Activated CD4-positive, CD25-positive, alpha-beta regulatory T cell treated with anti-CD3 and anti-CD28 coated beads, Interleukin-2, amount 50 U/mL, for 24 hours (primary cell): ENCODE results near the gene DNAJC28.
"Not testable (repeated sequence)": the region's sequence is repeated elsewhere in the genome, so short reads cannot be mapped to it uniquely, and the experiment has no call there.

Experiments used
- ATAC-seq, 2 donors: fragments of 150-1000 bp; cut with Tn5 transposase; one replicate each; pipeline ENCODE4 v1.10.0; 2021; ENCODE audit warnings: mild to moderate bottlenecking in 1 of 2, moderate library complexity in 1 of 2

DNAJC28 gene

GRCh38 chr21:33491373-33492102, at the start of gene DNAJC28:
TSS of gene DNAJC28 (minus strand) at chr21:33491716. CDS start at chr21:33489393, 2,323 bp downstream.
- ATAC-seq = peak; percentile 98

- ATAC-seq = no peak
Observed at GRCh38 chr21:33541105-33541711, 49.7 kb upstream of the DNAJC28 start.

GRCh38 chr21:33540711-33541104, 49.2 kb upstream of the DNAJC28 start:
- no peak for ATAC-seq

- ATAC-seq = no peak
Observed at GRCh38 chr21:33539616-33540015, 48.1 kb upstream of the DNAJC28 start.

- no peak for ATAC-seq
Observed at GRCh38 chr21:33537212-33537611, 45.7 kb upstream of the DNAJC28 start.

GRCh38 chr21:33531007-33531406, 39.5 kb upstream of the DNAJC28 start:
- ATAC-seq = no peak

GRCh38 chr21:33522953-33523349, 31.4 kb upstream of the DNAJC28 start:
- no peak for ATAC-seq

DNA sequence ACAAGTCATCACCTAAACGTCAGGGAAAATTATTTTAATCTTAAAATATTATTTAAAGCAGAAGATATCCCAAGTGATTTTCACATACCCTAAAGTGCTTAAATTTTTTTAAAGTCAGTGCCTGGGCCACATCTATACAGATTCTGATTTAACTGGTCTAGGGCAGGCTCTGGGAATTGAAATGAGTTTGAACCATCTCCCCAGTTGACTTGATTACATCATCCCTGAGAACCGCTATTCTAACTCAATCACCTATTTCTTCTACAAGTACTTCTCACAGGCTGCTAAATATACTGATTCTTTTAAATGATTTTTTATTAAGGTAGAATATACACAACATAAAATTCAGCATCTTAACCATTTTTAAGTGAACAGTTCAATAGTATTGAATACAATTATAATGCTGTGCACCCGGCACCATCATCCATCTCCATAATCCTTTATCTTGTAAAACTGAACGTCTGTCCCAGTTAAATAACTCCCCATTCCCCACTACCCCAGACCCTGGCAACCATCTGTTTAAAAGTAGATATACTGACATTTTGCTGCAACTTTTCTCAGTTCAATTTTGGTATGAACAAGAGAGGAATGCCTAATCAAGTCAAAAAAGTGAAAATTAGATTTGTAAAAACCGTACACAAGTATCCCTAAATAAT, 30.9 kb upstream of the DNAJC28 start:
- ATAC-seq = no peak

DNA sequence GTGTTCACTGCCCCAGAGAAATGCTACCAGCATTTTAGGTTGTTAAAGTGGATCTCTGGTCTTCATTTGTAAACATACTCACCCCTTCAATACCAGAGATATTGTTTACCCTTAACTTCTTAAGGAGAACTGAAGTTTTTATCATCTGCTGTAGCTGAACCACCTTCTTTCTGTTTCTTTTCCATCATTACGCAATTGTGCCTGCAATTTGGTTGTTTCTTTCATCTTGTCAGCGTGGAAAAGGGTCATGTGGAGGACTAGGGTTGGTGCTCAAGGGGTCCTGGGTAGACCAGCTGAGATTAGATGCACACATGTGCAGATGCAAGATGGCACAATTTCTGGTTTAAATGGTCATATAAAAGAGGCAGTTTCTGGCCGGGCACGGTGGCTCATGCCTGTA, 27.4 kb upstream of the DNAJC28 start:
- no peak for ATAC-seq

- peak; percentile 38 to 53 for ATAC-seq
Observed at GRCh38 chr21:33514229-33514628, 22.7 kb upstream of the DNAJC28 start.

DNA sequence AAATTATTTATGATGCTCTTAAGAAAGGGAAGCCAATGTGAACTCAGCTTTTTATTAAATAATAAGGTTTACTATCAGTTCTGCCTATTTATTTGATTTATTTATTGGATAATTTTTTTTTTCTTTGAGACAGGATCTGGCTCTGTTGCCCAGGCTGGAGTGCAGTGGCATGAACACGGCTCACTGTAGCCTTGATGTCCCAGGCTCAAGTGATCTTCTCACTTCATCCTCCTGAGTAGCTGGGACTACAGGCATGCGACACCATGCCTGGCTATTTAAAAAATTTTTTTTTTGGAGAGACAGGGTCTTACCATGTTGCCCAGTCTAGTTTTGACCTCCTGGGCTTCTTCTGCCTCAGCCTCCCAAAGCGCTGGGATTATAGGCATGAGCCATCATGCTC, 21.0 kb upstream of the DNAJC28 start:
- no peak for ATAC-seq

DNA sequence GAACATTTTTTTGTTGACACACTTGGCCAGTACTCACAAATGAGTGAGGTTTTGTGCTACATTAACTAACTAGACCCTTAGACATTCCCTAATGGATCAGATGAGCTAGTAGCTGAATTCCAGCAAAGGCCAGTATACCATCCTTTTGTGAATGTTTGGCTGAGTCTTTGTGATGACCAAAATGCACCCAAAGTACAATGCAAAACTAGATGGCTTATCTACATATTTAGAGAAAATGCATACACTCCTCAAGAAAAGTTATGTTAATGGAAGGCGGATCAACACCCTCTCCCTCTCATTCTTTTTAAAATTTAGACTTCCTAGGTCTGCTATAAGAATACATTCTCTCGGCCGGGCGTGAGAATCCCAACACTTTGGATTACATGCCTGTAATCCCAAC, 20.1 kb upstream of the DNAJC28 start:
- ATAC-seq = no peak

DNA sequence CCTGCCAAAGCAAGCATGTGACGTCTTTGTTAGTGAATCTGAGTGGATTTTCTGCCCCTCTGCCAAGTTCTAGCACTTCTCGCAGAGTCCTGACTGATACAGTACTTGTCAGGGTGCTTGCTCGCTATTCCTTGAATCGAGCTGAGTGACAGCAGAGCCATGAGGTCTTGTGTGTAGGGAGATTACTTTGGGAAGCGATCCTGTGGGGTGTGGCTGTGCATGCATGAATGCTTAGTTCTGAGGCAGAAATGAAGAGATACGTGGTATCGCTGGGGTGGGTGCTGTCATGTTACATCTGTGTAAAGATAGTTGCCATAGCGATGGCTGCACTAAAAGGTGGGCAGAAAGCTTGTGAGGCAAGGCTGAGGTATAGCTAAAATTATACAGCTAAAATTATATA, 19.3 kb upstream of the DNAJC28 start:
- no peak for ATAC-seq

- not testable (repeated sequence) for ATAC-seq
Observed at GRCh38 chr21:33507003-33507402, 15.5 kb upstream of the DNAJC28 start.

- no peak for ATAC-seq
Observed at GRCh38 chr21:33505833-33506232, 14.3 kb upstream of the DNAJC28 start.

GRCh38 chr21:33496345-33496744, 4.8 kb upstream of the DNAJC28 start:
- no peak for ATAC-seq

DNA sequence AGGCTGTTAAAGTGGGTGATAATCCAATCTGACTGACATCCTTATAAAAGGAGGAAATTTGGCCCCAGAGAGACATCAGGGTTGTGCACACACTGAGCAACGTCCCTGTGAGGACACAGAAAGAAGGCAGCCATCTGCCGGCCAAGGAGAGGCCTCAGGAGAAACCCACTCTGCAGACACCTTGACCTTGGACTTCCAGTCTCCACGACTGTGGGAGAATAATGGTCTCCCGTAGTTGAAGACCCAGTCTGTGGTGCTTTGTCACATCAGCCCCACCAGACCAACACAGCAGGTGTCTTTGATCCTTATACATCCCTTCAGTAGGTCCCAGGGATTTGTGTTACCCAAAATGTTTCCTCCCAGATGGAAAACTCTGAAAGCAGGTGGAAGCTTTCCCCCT, 4.2 kb upstream of the DNAJC28 start:
- no peak for ATAC-seq

DNA sequence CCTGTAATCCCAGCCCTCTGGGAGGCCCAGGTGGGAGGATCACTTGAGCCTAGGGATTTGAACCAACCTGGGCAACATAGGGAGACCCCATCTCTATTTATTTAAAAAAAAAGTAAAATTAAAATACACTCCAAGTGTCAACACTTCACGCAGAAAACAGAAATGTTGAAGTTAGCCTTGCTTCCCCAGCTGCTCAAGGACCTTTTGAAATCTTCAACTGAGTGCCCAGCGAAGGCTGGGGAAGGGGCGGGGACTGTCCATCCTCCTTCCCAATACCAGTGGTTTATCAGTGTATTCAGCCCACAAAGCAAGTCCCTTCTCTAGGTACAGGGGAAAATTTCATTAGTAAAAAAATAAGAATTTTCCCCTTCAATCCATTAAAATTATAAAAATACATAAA, 2.2 kb upstream of the DNAJC28 start:
- no peak for ATAC-seq

- ATAC-seq = no peak
Observed at GRCh38 chr21:33492571-33492970, 1.1 kb upstream of the DNAJC28 start.

GRCh38 chr21:33490991-33491372, 534 bp downstream of the DNAJC28 start:
- no peak for ATAC-seq

DNA sequence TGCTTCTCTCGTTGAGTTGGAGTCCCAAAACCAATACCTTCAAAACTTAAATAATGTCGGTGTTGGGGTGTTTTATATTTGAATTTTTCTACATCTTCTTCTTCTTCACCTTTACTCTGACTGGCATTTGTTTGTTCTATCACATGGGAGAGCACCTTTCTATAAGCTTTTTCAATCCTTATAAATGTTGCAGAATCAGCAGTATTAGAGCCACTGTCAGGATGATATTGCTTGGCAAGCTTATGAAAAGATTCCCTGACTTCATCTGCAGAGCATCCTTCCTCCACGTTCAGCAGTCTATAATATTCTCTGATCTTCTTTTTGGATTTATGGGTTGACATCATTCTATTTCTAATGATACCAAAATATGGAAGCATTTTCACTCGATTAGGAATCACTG, 2.6 kb downstream of the DNAJC28 start:
- ATAC-seq = no peak

GRCh38 chr21:33487996-33488395, 3.5 kb downstream of the DNAJC28 start:
- no peak for ATAC-seq

DNA sequence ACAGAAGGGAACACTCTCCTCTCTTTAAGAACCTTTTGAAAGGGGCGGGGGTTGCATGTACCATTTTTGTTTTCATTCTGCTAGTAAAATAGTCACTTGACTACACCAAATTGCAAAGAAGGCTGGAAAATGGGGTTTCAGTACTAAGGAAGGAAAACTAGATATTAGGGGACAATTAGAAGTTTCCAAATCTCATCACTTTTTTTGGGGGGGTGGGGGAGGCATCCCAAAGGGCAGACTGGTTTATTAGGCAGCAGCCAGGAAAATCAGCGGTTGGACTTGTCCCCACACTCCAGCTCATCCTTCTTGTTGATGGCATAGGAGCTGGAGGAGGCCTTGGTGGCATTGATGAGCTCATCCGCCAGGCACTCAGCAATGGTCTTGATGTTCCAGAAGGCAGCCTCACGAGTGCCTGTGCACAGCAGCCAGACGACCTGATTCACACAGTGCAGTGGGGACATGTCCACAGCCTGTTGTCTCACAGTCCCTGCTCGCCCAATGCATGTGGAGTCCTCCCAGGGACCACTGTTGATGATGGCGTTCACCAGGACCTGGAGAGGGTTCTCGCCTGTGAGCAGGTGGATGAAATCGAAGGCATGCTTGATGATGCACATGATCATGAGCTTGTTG, 10.1 kb downstream of the DNAJC28 start:
- no peak for ATAC-seq
